ENCODE measurements around the gene ZNF337. TPM values are rescaled to one million over a fixed set of nuclear protein-coding genes. Genes with fewer than 3 reads are reported as not detected.
"Not testable (repeated sequence)": the region's sequence is repeated elsewhere in the genome, so short reads cannot be mapped to it uniquely, and the experiment has no call there.

ZNF337 gene
- total and polyA plus RNA-seq, 3 experiments from 2014 or later: 12.5 to 15.4 (median 12.7) TPM

DNA sequence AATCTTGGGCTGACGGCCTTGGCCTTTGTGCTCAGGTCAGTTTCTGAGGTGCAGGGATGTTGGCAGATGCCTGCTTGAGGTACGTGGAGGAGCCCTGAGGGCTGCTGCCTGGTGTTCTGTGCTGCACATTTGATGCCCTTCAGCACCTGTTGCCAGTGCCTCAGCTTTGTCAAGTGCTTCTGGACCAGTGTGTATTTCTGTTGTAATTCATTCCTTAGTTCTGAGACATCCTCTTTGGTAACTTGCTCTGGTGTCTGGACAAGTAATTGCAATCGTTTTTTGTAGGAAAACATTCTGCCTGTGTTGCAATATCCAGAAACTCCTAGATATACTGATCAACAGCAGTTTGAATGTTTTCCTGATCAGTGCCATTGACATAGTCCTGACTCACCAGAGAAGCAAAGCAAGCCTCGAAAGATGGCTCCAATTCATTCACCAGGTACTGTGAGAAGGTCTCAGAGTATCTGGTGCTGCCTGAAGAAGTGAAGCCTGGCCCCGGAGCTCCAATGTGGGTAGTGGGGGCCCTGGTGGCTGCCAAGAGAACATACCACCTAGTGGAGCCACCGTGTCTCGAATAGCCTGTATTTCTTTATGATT is 26.7 kb downstream of the ZNF337 start:
- H3K27ac ChIP-seq (ENCODE audit: low read depth, low read length): no peak overlapping the region
- no peaks in the 10 kb centered on the region for H3K9me3 ChIP-seq (ENCODE audit: low read length)
- H3K4me1 Mint-ChIP-seq: peaks cover 0 to 10% (median 0%) of the 10 kb centered on the region in 3 donors
- H3K27ac Mint-ChIP-seq: no peak overlapping the region
- no peaks in the 10 kb centered on the region for H3K9me3 Mint-ChIP-seq
- ChIA-PET POLR2A (no interaction called here), CTCF (no interaction called here)
- no peak overlapping the region for H3K4me3 ChIP-seq (ENCODE audit: low read length)
- H3K27me3 ChIP-seq (ENCODE audit: insufficient read depth, low read length, poor library complexity, severe bottlenecking): no peaks in the 10 kb centered on the region
- H3K4me1 ChIP-seq (ENCODE audit: insufficient read depth, low read length): no peaks in the 10 kb centered on the region
- no peak overlapping the region for H3K4me3 Mint-ChIP-seq
- H3K36me3 ChIP-seq (ENCODE audit: insufficient read depth, low read length): peaks cover 2% of the 10 kb centered on the region
- no peak for DNase-seq
- H3K36me3 Mint-ChIP-seq: peaks cover 4 to 21% (median 19%) of the 10 kb centered on the region in 3 donors
- no peaks in the 10 kb centered on the region for H3K27me3 Mint-ChIP-seq

DNA sequence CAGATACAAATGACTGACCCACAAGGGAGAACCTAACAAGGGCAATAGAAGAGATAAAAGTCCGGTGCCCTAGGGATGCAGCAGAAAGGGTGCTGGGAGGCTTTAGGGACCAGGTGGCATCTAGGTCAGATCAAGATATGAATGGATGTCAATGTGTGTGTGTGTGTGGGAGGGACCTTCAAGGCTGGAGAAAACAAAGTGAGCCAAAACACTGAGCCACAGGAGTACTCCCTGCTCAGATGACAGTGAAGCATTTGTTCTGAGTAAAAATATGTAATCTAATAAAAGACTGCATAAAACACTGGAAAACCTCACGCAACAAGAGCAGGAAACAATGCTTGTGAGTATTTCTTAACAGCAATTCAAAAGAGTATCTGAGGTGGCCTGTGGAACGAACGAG is 28.2 kb downstream of the ZNF337 start:
- no peak overlapping the region for H3K27ac Mint-ChIP-seq
- H3K4me3 ChIP-seq (ENCODE audit: low read length): no peak overlapping the region
- no peaks in the 10 kb centered on the region for H3K27me3 ChIP-seq (ENCODE audit: insufficient read depth, low read length, poor library complexity, severe bottlenecking)
- no peaks in the 10 kb centered on the region for H3K9me3 ChIP-seq (ENCODE audit: low read length)
- no peaks in the 10 kb centered on the region for H3K9me3 Mint-ChIP-seq
- no peaks in the 10 kb centered on the region for H3K36me3 ChIP-seq (ENCODE audit: insufficient read depth, low read length)
- peaks cover 0 to 3% (median 0%) of the 10 kb centered on the region in 3 donors for H3K4me1 Mint-ChIP-seq
- DNase-seq: no peak
- no peak overlapping the region for H3K4me3 Mint-ChIP-seq
- H3K4me1 ChIP-seq (ENCODE audit: insufficient read depth, low read length): no peaks in the 10 kb centered on the region
- no peak overlapping the region for H3K27ac ChIP-seq (ENCODE audit: low read depth, low read length)
- no peaks in the 10 kb centered on the region for H3K27me3 Mint-ChIP-seq
- POLR2A ChIA-PET: interaction anchor here (0.7 kb wide), 1 partner anchor 318 kb away, joined by 6 read pairs; no protein-coding TSS in a partner anchor
- CTCF ChIA-PET: no interaction called here
- H3K36me3 Mint-ChIP-seq: peaks cover 4 to 10% (median 7%) of the 10 kb centered on the region in 3 donors

- no peak for DNase-seq
- Mint-ChIP-seq H3K4me3 (no peak overlapping the region), H3K4me1 (no peaks in the 10 kb centered on the region), H3K9me3 (no peaks in the 10 kb centered on the region), H3K27ac (no peak overlapping the region), H3K36me3 (peaks cover 0 to 7% (median 2%) of the 10 kb centered on the region in 3 donors), H3K27me3 (no peaks in the 10 kb centered on the region)
- Histone ChIP-seq H3K27me3 (ENCODE audit: insufficient read depth, low read length, poor library complexity, severe bottlenecking) (no peaks in the 10 kb centered on the region), H3K4me3 (ENCODE audit: low read length) (no peak overlapping the region), H3K4me1 (ENCODE audit: insufficient read depth, low read length) (no peaks in the 10 kb centered on the region), H3K27ac (ENCODE audit: low read depth, low read length) (no peak overlapping the region), H3K36me3 (ENCODE audit: insufficient read depth, low read length) (no peaks in the 10 kb centered on the region), H3K9me3 (ENCODE audit: low read length) (no peaks in the 10 kb centered on the region)
- ChIA-PET POLR2A (no interaction called here), CTCF (no interaction called here)
Observed at GRCh38 chr20:25659999-25660398, 36.7 kb downstream of the ZNF337 start.

DNA sequence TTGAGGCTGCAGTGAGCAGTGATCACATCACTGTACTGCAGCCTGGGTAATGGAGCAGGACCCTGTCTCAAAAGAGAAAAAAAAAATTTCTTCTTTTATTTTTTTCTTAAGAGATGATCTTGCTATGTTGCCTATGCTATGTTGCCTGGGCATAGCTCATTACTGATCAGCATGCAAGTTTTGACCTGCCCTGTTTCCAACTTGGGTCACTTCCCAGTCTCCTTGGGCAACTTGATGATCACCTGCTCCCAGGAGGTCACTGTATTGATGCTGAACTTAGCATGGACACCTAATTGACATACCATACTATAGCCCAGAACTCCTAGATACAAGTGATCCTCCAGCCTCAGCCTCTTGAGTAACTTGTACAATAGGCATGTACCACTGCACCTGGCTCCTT is 42.2 kb downstream of the ZNF337 start:
- Mint-ChIP-seq H3K27me3 (no peaks in the 10 kb centered on the region), H3K36me3 (peaks cover 2 to 7% (median 4%) of the 10 kb centered on the region in 3 donors), H3K9me3 (no peaks in the 10 kb centered on the region), H3K4me3 (no peak overlapping the region), H3K4me1 (no peaks in the 10 kb centered on the region), H3K27ac (no peak overlapping the region)
- Histone ChIP-seq H3K36me3 (ENCODE audit: insufficient read depth, low read length) (no peaks in the 10 kb centered on the region), H3K4me3 (ENCODE audit: low read length) (no peak overlapping the region), H3K27ac (ENCODE audit: low read depth, low read length) (no peak overlapping the region), H3K4me1 (ENCODE audit: insufficient read depth, low read length) (no peaks in the 10 kb centered on the region), H3K27me3 (ENCODE audit: insufficient read depth, low read length, poor library complexity, severe bottlenecking) (no peaks in the 10 kb centered on the region), H3K9me3 (ENCODE audit: low read length) (no peaks in the 10 kb centered on the region)
- CTCF ChIA-PET: no interaction called here
- no peak for DNase-seq
- POLR2A ChIA-PET: no interaction called here

GRCh38 chr20:25652866-25653265 is 43.8 kb downstream of the ZNF337 start:
- H3K27ac ChIP-seq (ENCODE audit: low read depth, low read length); POLR2A ChIA-PET; H3K9me3 ChIP-seq (ENCODE audit: low read length); H3K4me3 Mint-ChIP-seq; H3K27me3 Mint-ChIP-seq; H3K4me1 Mint-ChIP-seq; H3K27ac Mint-ChIP-seq; H3K9me3 Mint-ChIP-seq; H3K36me3 ChIP-seq (ENCODE audit: insufficient read depth, low read length); H3K4me3 ChIP-seq (ENCODE audit: low read length); DNase-seq; H3K27me3 ChIP-seq (ENCODE audit: insufficient read depth, low read length, poor library complexity, severe bottlenecking); H3K4me1 ChIP-seq (ENCODE audit: insufficient read depth, low read length): not testable (repeated sequence)
- CTCF ChIA-PET: interaction anchor here (0.7 kb wide), 1 partner anchor 16 kb away, joined by 3 read pairs; no protein-coding TSS in a partner anchor
- peaks cover 4 to 10% (median 7%) of the 10 kb centered on the region in 3 donors for H3K36me3 Mint-ChIP-seq

GRCh38 chr20:25644814-25645213 is 51.8 kb downstream of the ZNF337 start:
- peaks cover 7 to 21% (median 14%) of the 10 kb centered on the region in 3 donors for H3K36me3 Mint-ChIP-seq
- H3K27ac Mint-ChIP-seq: no peak overlapping the region
- Histone ChIP-seq H3K27me3 (ENCODE audit: insufficient read depth, low read length, poor library complexity, severe bottlenecking) (no peaks in the 10 kb centered on the region), H3K9me3 (ENCODE audit: low read length) (no peaks in the 10 kb centered on the region), H3K4me3 (ENCODE audit: low read length) (no peak overlapping the region), H3K36me3 (ENCODE audit: insufficient read depth, low read length) (no peaks in the 10 kb centered on the region), H3K4me1 (ENCODE audit: insufficient read depth, low read length) (no peaks in the 10 kb centered on the region), H3K27ac (ENCODE audit: low read depth, low read length) (no peak overlapping the region)
- DNase-seq: no peak
- no peaks in the 10 kb centered on the region for H3K27me3 Mint-ChIP-seq
- H3K4me3 Mint-ChIP-seq: no peak overlapping the region
- H3K9me3 Mint-ChIP-seq: no peaks in the 10 kb centered on the region
- peaks cover 11 to 12% (median 12%) of the 10 kb centered on the region in 3 donors for H3K4me1 Mint-ChIP-seq
- ChIA-PET POLR2A (no interaction called here), CTCF (no interaction called here)

- H3K9me3 ChIP-seq (ENCODE audit: low read length): no peaks in the 10 kb centered on the region
- no peak overlapping the region for H3K4me3 ChIP-seq (ENCODE audit: low read length)
- Mint-ChIP-seq H3K36me3 (peaks cover 7 to 18% (median 14%) of the 10 kb centered on the region in 3 donors), H3K4me1 (peaks cover 11 to 12% (median 12%) of the 10 kb centered on the region in 3 donors), H3K27ac (peak overlapping the region in 7 of 8 donors; percentile 13 to 83 (median 52)), H3K9me3 (no peaks in the 10 kb centered on the region), H3K4me3 (peak overlapping the region in 3 of 7 donors; percentile 10 to 37 (median 24)), H3K27me3 (no peaks in the 10 kb centered on the region)
- ChIA-PET CTCF (no interaction called here), POLR2A (no interaction called here)
- peak in 2 of 5 donors; percentile 3 to 17 for DNase-seq
- no peaks in the 10 kb centered on the region for H3K4me1 ChIP-seq (ENCODE audit: insufficient read depth, low read length)
- H3K27ac ChIP-seq (ENCODE audit: low read depth, low read length): no peak overlapping the region
- H3K36me3 ChIP-seq (ENCODE audit: insufficient read depth, low read length): no peaks in the 10 kb centered on the region
- H3K27me3 ChIP-seq (ENCODE audit: insufficient read depth, low read length, poor library complexity, severe bottlenecking): no peaks in the 10 kb centered on the region
Observed at GRCh38 chr20:25643716-25644115, 52.9 kb downstream of the ZNF337 start.

DNA sequence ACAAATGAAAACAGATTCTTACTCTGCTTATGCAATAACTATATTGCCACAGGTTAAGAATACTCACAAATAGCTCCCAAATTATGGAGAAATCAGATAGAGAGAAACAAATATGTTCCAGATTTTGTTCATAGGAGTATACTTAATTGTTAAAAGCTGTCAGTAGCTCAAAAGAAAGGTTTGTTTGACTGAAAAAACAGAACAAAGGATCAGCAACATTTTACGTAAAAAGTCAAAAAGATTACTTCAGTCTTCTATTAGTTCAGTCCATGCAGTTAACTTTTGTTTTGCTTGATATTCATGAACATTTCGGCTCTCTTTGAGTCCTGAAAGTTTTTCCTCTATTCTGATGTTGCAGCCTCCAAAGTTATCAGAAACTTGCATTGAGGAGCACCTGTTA is 59.4 kb downstream of the ZNF337 start:
- Mint-ChIP-seq H3K4me3 (no peak overlapping the region), H3K4me1 (no peaks in the 10 kb centered on the region), H3K27ac (no peak overlapping the region), H3K27me3 (peaks cover 0 to 2% of the 10 kb centered on the region in 2 donors), H3K36me3 (peaks cover 10 to 29% (median 29%) of the 10 kb centered on the region in 3 donors), H3K9me3 (peaks cover 2 to 15% (median 6%) of the 10 kb centered on the region in 5 donors)
- Histone ChIP-seq H3K9me3 (ENCODE audit: low read length) (no peaks in the 10 kb centered on the region), H3K27me3 (ENCODE audit: insufficient read depth, low read length, poor library complexity, severe bottlenecking) (no peaks in the 10 kb centered on the region), H3K4me3 (ENCODE audit: low read length) (no peak overlapping the region), H3K27ac (ENCODE audit: low read depth, low read length) (no peak overlapping the region), H3K36me3 (ENCODE audit: insufficient read depth, low read length) (no peaks in the 10 kb centered on the region), H3K4me1 (ENCODE audit: insufficient read depth, low read length) (no peaks in the 10 kb centered on the region)
- CTCF ChIA-PET: no interaction called here
- POLR2A ChIA-PET: no interaction called here
- DNase-seq: no peak
